Measurements from ENCODE around the gene GOLIM4.

GRCh38 chr3:167967257-167968036, 128.3 kb downstream of the GOLIM4 start:
- TF ChIP-seq YY1 (IDR thresholded peaks at IDR 0.05; ENCODE audit: insufficient read depth, insufficient read length) (no peak), ZNF274 (IDR thresholded peaks at IDR 0.05; ENCODE audit: low read depth, low read length) (no peak), SUZ12 (IDR thresholded peaks at IDR 0.05; ENCODE audit: extremely low read depth, insufficient read depth, insufficient read length) (no peak)

All from NT2/D1 (cell line).